Bronchial epithelial cell (primary cell): Measurements from ENCODE around the gene DYSF. TPM values are rescaled to one million over a fixed set of nuclear protein-coding genes. Genes with fewer than 3 reads are reported as not detected.
"Not testable (repeated sequence)": the region's sequence is repeated elsewhere in the genome, so short reads cannot be mapped to it uniquely, and the experiment has no call there.

Source experiments
- DNase-seq: peaks from one replicate; pipeline ENCODE4 v3.0.0-alpha.2; 2010; ENCODE audit warnings: low read depth
- FAIRE-seq: peaks from 2 replicates; lab custom pipeline; 2011; peaks lifted over from hg19 to GRCh38; lab: Jason Lieb, UNC
- H3K27me3 ChIP-seq: 2 replicates; pipeline ENCODE4 v1.5.1; 2011; ENCODE audit warnings: low read length; ENCODE audit not compliant: control insufficient read depth, insufficient read depth
- H3K36me3 ChIP-seq: 2 replicates; pipeline ENCODE4 v1.5.1; 2011; ENCODE audit warnings: low read length; ENCODE audit not compliant: control insufficient read depth, insufficient read depth
- H3K4me3 ChIP-seq: 2 replicates; pipeline ENCODE4 v1.5.1; 2011; ENCODE audit warnings: mild to moderate bottlenecking, low read depth, low read length, control low read depth
- CTCF ChIP-seq: IDR thresholded peaks from 2 replicates; pipeline ENCODE4 v1.5.1; 2011; ENCODE audit warnings: mild to moderate bottlenecking, moderate library complexity, low read length, control low read depth, inconsistent platforms; ENCODE audit not compliant: insufficient read depth, severe bottlenecking
- total RNA-seq: library from RNA; depleted of rRNA; stranded (reverse); fragments of >200 nt; gene quantifications from 2 replicates; pipeline ENCODE4 v1.2.1, GENCODE V29; 2014

DYSF gene
- total RNA-seq, result under 0.01 and 2.7 TPM in 2 replicates

- no peak for FAIRE-seq
- TF ChIP-seq CTCF, result no peak
- Histone ChIP-seq H3K36me3 (peaks cover 1% of the 10 kb centered on the region), H3K4me3 (peak within 1 kb of the TSS; percentile 44), H3K27me3 (no peaks in the 10 kb centered on the region)
- DNase-seq, result peak; percentile 33
Measured at GRCh38 chr2:71453404-71454220, at the start of gene DYSF. Gene DYSF, plus strand, starts transcription at chr2:71453561.

GRCh38 chr2:71409611-71410010 is 43.8 kb upstream of the DYSF start:
- DNase-seq (peak; percentile 7), FAIRE-seq (no peak)
- Histone ChIP-seq H3K27me3 (no peaks in the 10 kb centered on the region), H3K4me3 (no peak overlapping the region), H3K36me3 (peaks cover 1% of the 10 kb centered on the region)
- TF ChIP-seq CTCF, result no peak

- Histone ChIP-seq H3K4me3 (no peak overlapping the region), H3K27me3 (no peaks in the 10 kb centered on the region), H3K36me3 (peaks cover 1% of the 10 kb centered on the region)
- FAIRE-seq (no peak), DNase-seq (no peak)
- TF ChIP-seq CTCF, result no peak
Measured at GRCh38 chr2:71410696-71411095, 42.7 kb upstream of the DYSF start.

- not testable (repeated sequence) for H3K36me3 ChIP-seq, FAIRE-seq, H3K27me3 ChIP-seq, DNase-seq
- H3K4me3 ChIP-seq, result peak overlapping the region; percentile 22
Measured at GRCh38 chr2:71416866-71417265, 36.5 kb upstream of the DYSF start.

- no peak for TF ChIP-seq CTCF
Measured at GRCh38 chr2:71417300-71418202, 35.8 kb upstream of the DYSF start.

GRCh38 chr2:71419145-71419544 is 34.2 kb upstream of the DYSF start:
- Histone ChIP-seq H3K27me3 (no peaks in the 10 kb centered on the region), H3K36me3 (peaks cover 2% of the 10 kb centered on the region), H3K4me3 (no peak overlapping the region)
- FAIRE-seq, result no peak
- no peak for TF ChIP-seq CTCF
- no peak for DNase-seq

More at GRCh38 chr2:71417300-71418202, 35.8 kb upstream of the DYSF start:
- FAIRE-seq (no peak), DNase-seq (peak; percentile 53)
- peak overlapping the region; percentile 31 for H3K4me3 ChIP-seq
- H3K36me3 ChIP-seq, result peaks cover 1% of the 10 kb centered on the region
- no peaks in the 10 kb centered on the region for H3K27me3 ChIP-seq
